GM10248 (cell line): Measurements from ENCODE around the gene LRRC18.

Source experiments
- CTCF ChIA-PET: fragments of 300-600 bp; sonication (Branson Sonifier 250); formaldehyde crosslinking; extraction: SDS; loops from one replicate; lab custom pipeline; 2021; ENCODE audit warnings: antibody characterized with exemption; lab: Yijun Ruan, JAX
- POLR2A ChIA-PET: fragments of 350-650 bp; sonication (Branson Sonifier 250); formaldehyde crosslinking; extraction: SDS; loops from one replicate; lab custom pipeline; 2020; ENCODE audit warnings: antibody characterized with exemption; lab: Yijun Ruan, JAX
- DNase-seq: peaks from one replicate; pipeline ENCODE4 v3.0.0; 2012; ENCODE audit errors: extremely low spot score
- CTCF ChIP-seq: IDR thresholded peaks from 2 replicates; pipeline ENCODE4 v1.5.1; 2012; ENCODE audit warnings: mild to moderate bottlenecking, low read depth; ENCODE audit errors: extremely low read depth, missing control alignments, control extremely low read depth

The LRRC18 gene

DNA sequence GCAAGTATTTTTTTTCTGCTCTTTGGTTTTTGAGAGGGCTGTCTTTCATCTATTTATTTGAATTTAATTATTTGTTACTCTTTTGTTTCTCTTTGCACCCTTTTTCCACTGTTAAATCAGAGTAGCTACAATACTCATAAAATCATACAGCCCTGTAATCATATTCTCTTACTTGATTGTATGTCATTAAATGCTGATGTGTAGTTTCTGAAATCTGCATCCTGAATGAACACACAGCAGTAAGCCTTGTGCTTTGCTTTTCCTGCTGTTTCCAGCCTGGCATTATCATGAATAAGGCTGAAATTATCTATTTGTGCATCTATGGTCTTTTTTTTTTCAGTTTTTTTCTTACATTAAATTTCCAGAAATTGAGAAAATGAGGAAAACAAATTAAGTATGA is 4.1 kb downstream of the LRRC18 start:
- ChIA-PET POLR2A (no interaction called here), CTCF (no interaction called here)
- TF ChIP-seq CTCF = no peak
- no peak for DNase-seq

GRCh38 chr10:48934672-48935501 is 4.8 kb downstream of the LRRC18 start:
- CTCF ChIA-PET = no interaction called here
- no peak for TF ChIP-seq CTCF
- DNase-seq = no peak
- POLR2A ChIA-PET = no interaction called here

DNA sequence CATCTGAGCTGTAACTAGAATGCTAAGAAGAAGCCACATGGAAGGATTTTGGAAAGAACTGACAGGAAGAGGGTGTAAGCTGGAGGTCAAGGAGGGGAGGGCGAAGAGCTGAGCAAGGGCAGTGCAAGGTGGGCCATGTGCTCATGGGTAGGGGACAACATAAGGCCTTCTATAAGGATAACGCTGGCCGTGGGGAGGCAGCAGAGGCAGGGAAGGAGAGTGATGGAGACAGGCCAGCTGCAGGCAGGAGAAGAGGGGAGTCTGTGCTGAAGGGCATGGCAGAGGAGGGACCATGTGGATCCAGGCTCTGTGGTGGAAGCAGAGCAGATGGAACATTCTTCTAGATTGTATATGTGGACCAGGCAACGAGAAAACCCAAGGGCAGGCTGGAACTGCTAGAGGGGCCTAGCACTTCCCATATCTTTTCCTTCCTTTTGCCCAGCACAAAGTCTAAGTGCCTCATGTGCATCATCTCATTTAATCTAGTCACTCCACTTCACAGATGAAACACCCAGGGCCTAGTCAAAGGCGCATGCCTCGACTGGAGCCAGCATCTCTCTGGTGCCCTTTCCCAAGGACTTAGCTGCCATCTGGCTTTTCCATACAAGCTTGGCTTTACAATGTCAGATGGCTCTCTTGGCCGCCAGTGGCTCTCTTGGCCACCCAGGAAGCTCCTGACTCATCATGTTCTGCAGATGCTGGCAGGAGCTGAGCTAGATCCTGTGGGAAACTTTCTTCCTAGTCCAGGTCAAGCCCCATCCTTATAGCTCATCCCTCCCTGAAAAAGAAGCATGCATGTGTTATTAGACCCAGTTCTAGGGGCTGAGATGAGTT is 6.6 kb downstream of the LRRC18 start:
- CTCF ChIA-PET = interaction anchor here (0.8 to 3.2 kb wide), 6 partner anchors 9 to 580 kb away, joined by 3 to 8 read pairs (median 4); no protein-coding TSS in a partner anchor
- DNase-seq = no peak
- TF ChIP-seq CTCF = no peak

DNA sequence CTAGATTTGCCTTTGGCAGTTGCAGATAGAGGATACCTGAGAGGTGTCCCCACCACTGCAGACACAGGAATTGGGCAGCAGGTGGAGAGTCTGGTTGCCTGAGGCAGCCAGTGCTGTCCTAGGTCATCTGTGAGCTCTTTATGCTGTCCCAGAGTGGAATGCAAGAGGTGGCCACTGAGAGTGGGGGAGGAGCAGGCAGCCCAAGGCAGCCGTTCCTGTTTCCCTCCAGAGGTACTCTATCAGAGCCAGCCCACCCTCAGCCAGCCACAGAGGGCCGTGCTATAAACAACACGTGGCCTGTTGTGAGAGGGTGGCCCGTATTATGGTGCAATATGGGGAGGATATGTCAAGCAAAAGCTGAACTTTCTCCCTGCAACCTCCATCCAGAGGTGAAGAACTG is 8.5 kb downstream of the LRRC18 start:
- CTCF ChIA-PET = interaction anchor here (3.2 kb wide), 1 partner anchor 275 kb away, joined by 8 read pairs; no protein-coding TSS in a partner anchor
- POLR2A ChIA-PET = no interaction called here
- DNase-seq = no peak
- no peak for TF ChIP-seq CTCF

More for the DNA sequence above, 6.6 kb downstream of the LRRC18 start:
- POLR2A ChIA-PET = no interaction called here

DNA sequence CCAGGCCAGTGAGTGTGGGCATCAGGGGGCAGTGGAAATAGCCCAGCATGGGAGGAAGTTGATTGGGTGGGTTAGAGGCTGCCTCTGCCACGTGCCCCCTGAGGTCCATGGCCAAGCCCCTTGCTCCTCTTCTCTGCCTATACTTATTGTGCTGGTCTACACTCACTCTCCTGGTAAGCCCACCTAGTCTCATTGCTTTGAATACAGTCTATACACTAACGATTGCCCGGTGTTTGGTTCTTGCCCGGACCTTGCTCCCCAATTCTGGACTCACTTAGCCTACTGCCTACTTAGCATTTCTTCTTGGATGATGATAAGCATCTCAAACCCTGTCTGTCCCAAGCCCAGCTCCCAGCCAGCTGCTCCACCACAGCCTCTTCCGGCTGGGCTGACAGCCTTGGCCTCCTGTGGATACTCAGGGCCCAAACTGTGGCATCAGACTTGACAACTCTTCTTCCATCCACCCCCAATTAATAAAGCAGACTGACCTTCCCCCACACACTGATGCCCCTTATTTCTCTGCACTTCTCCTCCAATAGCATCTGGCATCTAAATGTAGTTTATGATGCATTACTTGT is 10.1 kb downstream of the LRRC18 start:
- TF ChIP-seq CTCF = no peak
- no peak for DNase-seq
- POLR2A ChIA-PET = no interaction called here
- CTCF ChIA-PET = no interaction called here
